Measurements from ENCODE around the gene ZNF462.

Gene ZNF462

GRCh38 chr9:107025260-107026035 lies 162.5 kb downstream of the ZNF462 start:
- H3K4me1 ChIP-seq (ENCODE audit: control insufficient read depth, low read depth, low read length): no peaks in the 10 kb centered on the region
- WGBS (ENCODE audit: extremely low coverage, insufficient coverage, low lambda C conversion rate): no CpG with 5 or more reads among the region's 5 CpGs
- no peaks in the 10 kb centered on the region for H3K36me3 ChIP-seq (ENCODE audit: control insufficient read depth, insufficient read depth, low read length)
- no peak overlapping the region for H3K56ac ChIP-seq (ENCODE audit: low read length)
- no peak overlapping the region for H4K8ac ChIP-seq (ENCODE audit: low read depth, low read length)
- no peak overlapping the region for H3K9ac ChIP-seq (ENCODE audit: low read length)
- H3K4me2 ChIP-seq (ENCODE audit: low read length): no peak overlapping the region
- no peak overlapping the region for H2BK5ac ChIP-seq (ENCODE audit: low read length)
- H3K18ac ChIP-seq (ENCODE audit: low read length): peak overlapping the region; percentile 60
- H3K27ac ChIP-seq (ENCODE audit: low read depth, low read length): no peak overlapping the region
- H3K27me3 ChIP-seq (ENCODE audit: insufficient read depth, low read length, poor library complexity): no peaks in the 10 kb centered on the region
- no peaks in the 10 kb centered on the region for H3K79me1 ChIP-seq (ENCODE audit: low read length)
- H3K4me3 ChIP-seq (ENCODE audit: low read length): no peak overlapping the region
- no peak overlapping the region for H3K23ac ChIP-seq (ENCODE audit: low read length)
- H3K4ac ChIP-seq (ENCODE audit: low read depth, low read length): no peak overlapping the region
- no peak overlapping the region for H4K5ac ChIP-seq (ENCODE audit: low read length)
- H3K79me2 ChIP-seq (ENCODE audit: control insufficient read depth, insufficient read depth, low read length): no peaks in the 10 kb centered on the region
- no peak overlapping the region for H2AK5ac ChIP-seq (ENCODE audit: low read length)
- no peak for DNase-seq
- H2BK120ac ChIP-seq (ENCODE audit: low read depth, low read length): no peak overlapping the region
- H2BK15ac ChIP-seq (replicated peaks; ENCODE audit: low read depth): no peak overlapping the region

- H3K79me2 ChIP-seq (ENCODE audit: control insufficient read depth, insufficient read depth, low read length): no peaks in the 10 kb centered on the region
- H2BK5ac ChIP-seq (ENCODE audit: low read length): no peak overlapping the region
- DNase-seq: peak; percentile 87
- H2BK15ac ChIP-seq (replicated peaks; ENCODE audit: low read depth): no peak overlapping the region
- H4K8ac ChIP-seq (ENCODE audit: low read depth, low read length): no peak overlapping the region
- H3K56ac ChIP-seq (ENCODE audit: low read length): no peak overlapping the region
- H3K27ac ChIP-seq (ENCODE audit: low read depth, low read length): peak overlapping the region; percentile 65
- H3K4me2 ChIP-seq (ENCODE audit: low read length): no peak overlapping the region
- H3K18ac ChIP-seq (ENCODE audit: low read length): no peak overlapping the region
- H2AK5ac ChIP-seq (ENCODE audit: low read length): no peak overlapping the region
- H3K4ac ChIP-seq (ENCODE audit: low read depth, low read length): no peak overlapping the region
- H3K36me3 ChIP-seq (ENCODE audit: control insufficient read depth, insufficient read depth, low read length): no peaks in the 10 kb centered on the region
- no CpG with 5 or more reads among the region's 3 CpGs for WGBS (ENCODE audit: extremely low coverage, insufficient coverage, low lambda C conversion rate)
- no peaks in the 10 kb centered on the region for H3K79me1 ChIP-seq (ENCODE audit: low read length)
- no peak overlapping the region for H3K9ac ChIP-seq (ENCODE audit: low read length)
- no peak overlapping the region for H3K23ac ChIP-seq (ENCODE audit: low read length)
- no peak overlapping the region for H2BK120ac ChIP-seq (ENCODE audit: low read depth, low read length)
- no peaks in the 10 kb centered on the region for H3K4me1 ChIP-seq (ENCODE audit: control insufficient read depth, low read depth, low read length)
- no peak overlapping the region for H3K4me3 ChIP-seq (ENCODE audit: low read length)
- H4K5ac ChIP-seq (ENCODE audit: low read length): no peak overlapping the region
- no peaks in the 10 kb centered on the region for H3K27me3 ChIP-seq (ENCODE audit: insufficient read depth, low read length, poor library complexity)
These were observed 166.2 kb downstream of the ZNF462 start for GRCh38 chr9:107029146-107029545.

- Histone ChIP-seq H4K8ac (ENCODE audit: low read depth, low read length) (no peak overlapping the region), H3K4me2 (ENCODE audit: low read length) (no peak overlapping the region), H3K27me3 (ENCODE audit: insufficient read depth, low read length, poor library complexity) (no peaks in the 10 kb centered on the region), H3K23ac (ENCODE audit: low read length) (no peak overlapping the region), H3K18ac (ENCODE audit: low read length) (no peak overlapping the region), H2BK120ac (ENCODE audit: low read depth, low read length) (no peak overlapping the region), H2BK5ac (ENCODE audit: low read length) (no peak overlapping the region), H3K4me3 (ENCODE audit: low read length) (no peak overlapping the region), H2AK5ac (ENCODE audit: low read length) (no peak overlapping the region), H3K4ac (ENCODE audit: low read depth, low read length) (no peak overlapping the region), H3K27ac (ENCODE audit: low read depth, low read length) (no peak overlapping the region), H3K9ac (ENCODE audit: low read length) (no peak overlapping the region), H3K36me3 (ENCODE audit: control insufficient read depth, insufficient read depth, low read length) (no peaks in the 10 kb centered on the region), H3K79me1 (ENCODE audit: low read length) (no peaks in the 10 kb centered on the region), H3K4me1 (ENCODE audit: control insufficient read depth, low read depth, low read length) (no peaks in the 10 kb centered on the region), H2BK15ac (replicated peaks; ENCODE audit: low read depth) (no peak overlapping the region), H3K56ac (ENCODE audit: low read length) (no peak overlapping the region), H3K79me2 (ENCODE audit: control insufficient read depth, insufficient read depth, low read length) (no peaks in the 10 kb centered on the region), H4K5ac (ENCODE audit: low read length) (no peak overlapping the region)
- WGBS (ENCODE audit: extremely low coverage, insufficient coverage, low lambda C conversion rate): no CpG with 5 or more reads among the region's 3 CpGs
- no peak for DNase-seq
These were observed 171.0 kb downstream of the ZNF462 start for GRCh38 chr9:107033966-107034365.

GRCh38 chr9:107034831-107035230 lies 171.9 kb downstream of the ZNF462 start:
- no peak overlapping the region for H2BK5ac ChIP-seq (ENCODE audit: low read length)
- DNase-seq: no peak
- no peaks in the 10 kb centered on the region for H3K79me2 ChIP-seq (ENCODE audit: control insufficient read depth, insufficient read depth, low read length)
- no peak overlapping the region for H3K4ac ChIP-seq (ENCODE audit: low read depth, low read length)
- H3K27me3 ChIP-seq (ENCODE audit: insufficient read depth, low read length, poor library complexity): no peaks in the 10 kb centered on the region
- no peak overlapping the region for H3K18ac ChIP-seq (ENCODE audit: low read length)
- no peak overlapping the region for H2BK15ac ChIP-seq (replicated peaks; ENCODE audit: low read depth)
- no peak overlapping the region for H3K56ac ChIP-seq (ENCODE audit: low read length)
- H2AK5ac ChIP-seq (ENCODE audit: low read length): no peak overlapping the region
- H2BK120ac ChIP-seq (ENCODE audit: low read depth, low read length): no peak overlapping the region
- H3K4me3 ChIP-seq (ENCODE audit: low read length): no peak overlapping the region
- H4K5ac ChIP-seq (ENCODE audit: low read length): no peak overlapping the region
- WGBS (ENCODE audit: extremely low coverage, insufficient coverage, low lambda C conversion rate): no CpG with 5 or more reads among the region's 5 CpGs
- no peaks in the 10 kb centered on the region for H3K79me1 ChIP-seq (ENCODE audit: low read length)
- no peak overlapping the region for H3K23ac ChIP-seq (ENCODE audit: low read length)
- H3K27ac ChIP-seq (ENCODE audit: low read depth, low read length): no peak overlapping the region
- H3K9ac ChIP-seq (ENCODE audit: low read length): no peak overlapping the region
- no peak overlapping the region for H3K4me2 ChIP-seq (ENCODE audit: low read length)
- no peak overlapping the region for H4K8ac ChIP-seq (ENCODE audit: low read depth, low read length)
- no peaks in the 10 kb centered on the region for H3K36me3 ChIP-seq (ENCODE audit: control insufficient read depth, insufficient read depth, low read length)
- H3K4me1 ChIP-seq (ENCODE audit: control insufficient read depth, low read depth, low read length): no peaks in the 10 kb centered on the region

- Histone ChIP-seq H3K23ac (ENCODE audit: low read length) (no peak overlapping the region), H3K4ac (ENCODE audit: low read depth, low read length) (no peak overlapping the region), H4K5ac (ENCODE audit: low read length) (no peak overlapping the region), H3K9ac (ENCODE audit: low read length) (no peak overlapping the region), H2BK15ac (replicated peaks; ENCODE audit: low read depth) (no peak overlapping the region), H3K4me2 (ENCODE audit: low read length) (no peak overlapping the region), H3K4me1 (ENCODE audit: control insufficient read depth, low read depth, low read length) (no peaks in the 10 kb centered on the region), H2AK5ac (ENCODE audit: low read length) (no peak overlapping the region), H4K8ac (ENCODE audit: low read depth, low read length) (no peak overlapping the region), H2BK5ac (ENCODE audit: low read length) (no peak overlapping the region), H3K36me3 (ENCODE audit: control insufficient read depth, insufficient read depth, low read length) (no peaks in the 10 kb centered on the region), H3K56ac (ENCODE audit: low read length) (no peak overlapping the region), H3K79me1 (ENCODE audit: low read length) (no peaks in the 10 kb centered on the region), H3K18ac (ENCODE audit: low read length) (no peak overlapping the region), H2BK120ac (ENCODE audit: low read depth, low read length) (no peak overlapping the region), H3K4me3 (ENCODE audit: low read length) (no peak overlapping the region), H3K27me3 (ENCODE audit: insufficient read depth, low read length, poor library complexity) (no peaks in the 10 kb centered on the region), H3K27ac (ENCODE audit: low read depth, low read length) (no peak overlapping the region), H3K79me2 (ENCODE audit: control insufficient read depth, insufficient read depth, low read length) (no peaks in the 10 kb centered on the region)
- WGBS (ENCODE audit: extremely low coverage, insufficient coverage, low lambda C conversion rate): no CpG with 5 or more reads among the region's 4 CpGs
- DNase-seq: no peak
These were observed 173.4 kb downstream of the ZNF462 start for GRCh38 chr9:107036367-107036766.

GRCh38 chr9:107039542-107039941 lies 176.6 kb downstream of the ZNF462 start:
- H2AK5ac ChIP-seq (ENCODE audit: low read length): no peak overlapping the region
- H3K27me3 ChIP-seq (ENCODE audit: insufficient read depth, low read length, poor library complexity): no peaks in the 10 kb centered on the region
- H3K4me2 ChIP-seq (ENCODE audit: low read length): no peak overlapping the region
- H3K9ac ChIP-seq (ENCODE audit: low read length): no peak overlapping the region
- H3K36me3 ChIP-seq (ENCODE audit: control insufficient read depth, insufficient read depth, low read length): no peaks in the 10 kb centered on the region
- no peak overlapping the region for H4K5ac ChIP-seq (ENCODE audit: low read length)
- H3K18ac ChIP-seq (ENCODE audit: low read length): no peak overlapping the region
- no peaks in the 10 kb centered on the region for H3K79me2 ChIP-seq (ENCODE audit: control insufficient read depth, insufficient read depth, low read length)
- DNase-seq: no peak
- no peak overlapping the region for H3K23ac ChIP-seq (ENCODE audit: low read length)
- H3K56ac ChIP-seq (ENCODE audit: low read length): no peak overlapping the region
- no CpG with 5 or more reads among the region's 4 CpGs for WGBS (ENCODE audit: extremely low coverage, insufficient coverage, low lambda C conversion rate)
- no peak overlapping the region for H3K4me3 ChIP-seq (ENCODE audit: low read length)
- H3K4ac ChIP-seq (ENCODE audit: low read depth, low read length): no peak overlapping the region
- no peaks in the 10 kb centered on the region for H3K4me1 ChIP-seq (ENCODE audit: control insufficient read depth, low read depth, low read length)
- H2BK15ac ChIP-seq (replicated peaks; ENCODE audit: low read depth): no peak overlapping the region
- H2BK120ac ChIP-seq (ENCODE audit: low read depth, low read length): no peak overlapping the region
- no peak overlapping the region for H3K27ac ChIP-seq (ENCODE audit: low read depth, low read length)
- no peak overlapping the region for H2BK5ac ChIP-seq (ENCODE audit: low read length)
- no peak overlapping the region for H4K8ac ChIP-seq (ENCODE audit: low read depth, low read length)
- H3K79me1 ChIP-seq (ENCODE audit: low read length): no peaks in the 10 kb centered on the region

Data from mesendoderm (in vitro differentiated cells).